Ovary (tissue), 9 donors: ENCODE data around the gene WNK4. TPM values are rescaled to one million over a fixed set of nuclear protein-coding genes. Genes with fewer than 3 reads are reported as not detected.

ENCODE experiments used
- DNase-seq, 5 donors: peaks; one replicate each; pipeline ENCODE4 v3.0.0-alpha.2; 2019 to 2020
- H3K27ac ChIP-seq, 2 donors: fragments of 200-600 bp; one replicate each; pipeline versions ENCODE4 v1.5.1 to v1.8.0; 2019 to 2022
- H3K27me3 ChIP-seq: fragments of 200-600 bp; one replicate; pipeline ENCODE4 v1.8.0; 2022
- H3K36me3 ChIP-seq: fragments of 200-600 bp; sonication (generic); one replicate; pipeline ENCODE4 v1.5.1; 2019
- H3K4me1 ChIP-seq: one replicate; pipeline ENCODE4 v1.8.1; 2013; ENCODE audit warnings: mild to moderate bottlenecking, moderate library complexity; ENCODE audit not compliant: insufficient read depth
- H3K4me3 ChIP-seq: fragments of 200-600 bp; sonication (generic); one replicate; pipeline ENCODE4 v1.5.1; 2017
- H3K9me3 ChIP-seq, 2 donors: fragments of 200-600 bp in 1 of 2; sonication (generic) in 1 of 2; one replicate each; pipeline versions ENCODE4 v1.5.1 to v1.8.1; 2013 to 2019; ENCODE audit warnings: mild to moderate bottlenecking in 1 of 2, moderate library complexity in 1 of 2
- CTCF ChIP-seq, 3 donors: fragments of 450-650 bp in 2 of 3; fragments of 200-600 bp in 1 of 3; IDR thresholded peaks; one replicate each; pipeline versions ENCODE4 v1.5.1 to v1.8.0; 2016 to 2022; ENCODE audit warnings: antibody characterized with exemption in 3 of 3, mild to moderate bottlenecking in 1 of 3
- EP300 ChIP-seq: sonication (generic); formaldehyde crosslinking; IDR thresholded peaks from one replicate; pipeline ENCODE4 v1.6.1; 2017; ENCODE audit warnings: antibody characterized with exemption
- POLR2A ChIP-seq: fragments of 450-650 bp; IDR thresholded peaks from one replicate; pipeline ENCODE4 v1.6.1; 2017; ENCODE audit warnings: antibody characterized with exemption, mild to moderate bottlenecking, moderate library complexity
- WGBS, 3 donors: extraction: QIAGEN DNeasy Blood & Tissue Kit in 1 of 3; methylation state at CpG; one replicate each; pipeline versions ENCODE4 v1.1.5 to v1.1.7; 2013 to 2017; 5-methylcytosine and 5-hydroxymethylcytosine counted together
- intact Hi-C, 4 donors: fragments of 100-400 bp; cut with DNase I; formaldehyde crosslinking; loops; one replicate each; pipeline versions ENCODE4 v1.11.0 to v1.15.1; 2022 to 2023
- polyA plus RNA-seq, 2 donors: library from polyadenylated mRNA; stranded (reverse); fragments of 200-250 nt in 1 of 2; fragments of 350-450 nt in 1 of 2; fragmentation: Illumina TruSeq in 1 of 2; extraction: RNeasy Lipid Tissue Mini Kit (QIAGEN cat#74804) in 1 of 2; gene quantifications; one replicate each; pipeline ENCODE4 v1.2.3, GENCODE V29; 2013 to 2014
- total RNA-seq, 7 donors: library from RNA; depleted of rRNA in 2 of 7; stranded (reverse); fragments of >200 nt in 2 of 7; fragmentation: NEBNext Ultra II Directional in 3 of 7; extraction: Animal tissue kit (Norgen Biotek cat#: 25700) in 3 of 7; gene quantifications; one replicate each; pipeline versions ENCODE4 v1.1.0 to v1.2.4, GENCODE V29; 2016 to 2023
- donor health status: DM: no; HTN: no; CAD: no; lungs with moderate emphysema.
- donor health status: DM: no; HTN: no; CAD: no.
- donor health status: Bipolar disorder and iron deficiency.
- donor health status: DM: yes; HTN: yes; CAD: no.
- donor health status: DM: no; HTN: no; CAD: no.
- donor health status: DM: yes; HTN: yes; CAD: no.

Gene WNK4
- total and polyA plus RNA-seq, 9 donors: 1.1 to 11.9 (median 2.1) TPM

GRCh38 chr17:42821176-42821575 lies 40.8 kb downstream of the WNK4 start:
- intact Hi-C loops: loop anchor here in 2 of 4 donors (10.0 kb wide), 2 partner anchors 96 to 236 kb away; no protein-coding TSS in a partner anchor
- WGBS, 3 donors: 77 to 82% (median 81%) methylated on average over 7 of the region's 7 CpGs

GRCh38 chr17:42827472-42827871 lies 47.1 kb downstream of the WNK4 start:
- TF ChIP-seq POLR2A (no peak), EP300 (no peak), CTCF (IDR thresholded peaks at IDR 0.05) (no peak)
- no peaks in the 10 kb centered on the region for H3K36me3 ChIP-seq
- intact Hi-C loops: loop anchor here in 2 of 4 donors (5.0 to 10.0 kb wide), 3 partner anchors 103 to 243 kb away; no protein-coding TSS in a partner anchor
- peaks cover 4% of the 10 kb centered on the region for H3K4me1 ChIP-seq
- H3K27me3 ChIP-seq: no peaks in the 10 kb centered on the region
- H3K4me3 ChIP-seq: no peak overlapping the region
- H3K27ac ChIP-seq: no peak overlapping the region
- 91 to 94% (median 94%) methylated on average over 1 of the region's 1 CpG for WGBS, 3 donors
- no peaks in the 10 kb centered on the region for H3K9me3 ChIP-seq
- DNase-seq: no peak

More at GRCh38 chr17:42821176-42821575, 40.8 kb downstream of the WNK4 start:
- no peak for DNase-seq
- no peaks in the 10 kb centered on the region for H3K27me3 ChIP-seq
- H3K4me1 ChIP-seq: peaks cover 4% of the 10 kb centered on the region
- H3K27ac ChIP-seq: no peak overlapping the region
- no peaks in the 10 kb centered on the region for H3K9me3 ChIP-seq
- TF ChIP-seq EP300: no peak
- TF ChIP-seq CTCF (IDR thresholded peaks at IDR 0.05): no peak
- TF ChIP-seq POLR2A: no peak
- H3K36me3 ChIP-seq: no peaks in the 10 kb centered on the region
- no peak overlapping the region for H3K4me3 ChIP-seq

GRCh38 chr17:42830971-42831370 lies 50.6 kb downstream of the WNK4 start:
- H3K27me3 ChIP-seq: no peaks in the 10 kb centered on the region
- H3K4me1 ChIP-seq: no peaks in the 10 kb centered on the region
- no peaks in the 10 kb centered on the region for H3K9me3 ChIP-seq
- no peak overlapping the region for H3K27ac ChIP-seq
- no peak for TF ChIP-seq CTCF (IDR thresholded peaks at IDR 0.05)
- no peak for TF ChIP-seq EP300
- no peak for TF ChIP-seq POLR2A
- no peaks in the 10 kb centered on the region for H3K36me3 ChIP-seq
- H3K4me3 ChIP-seq: no peak overlapping the region
- no peak for DNase-seq
- intact Hi-C loops: no loop called here

GRCh38 chr17:42832213-42832933 lies 52.0 kb downstream of the WNK4 start:
- TF ChIP-seq EP300 (no peak), CTCF (IDR thresholded peaks at IDR 0.05) (no peak), POLR2A (no peak)
- Histone ChIP-seq H3K9me3 (no peaks in the 10 kb centered on the region), H3K4me3 (peak overlapping the region; percentile 74), H3K27ac (peak overlapping the region; percentile 56 to 82), H3K36me3 (no peaks in the 10 kb centered on the region), H3K4me1 (no peaks in the 10 kb centered on the region), H3K27me3 (no peaks in the 10 kb centered on the region)
- 45 to 49% (median 48%) methylated on average over 9 of the region's 9 CpGs for WGBS, 3 donors
- DNase-seq: no peak
- intact Hi-C loops: no loop called here
